Endothelial cell of umbilical vein (primary cell): ENCODE results near the gene WDR38. TPM values are rescaled to one million over a fixed set of nuclear protein-coding genes. Genes with fewer than 3 reads are reported as not detected.
A peak's percentile ranks its signal among the peaks of the same experiment; 100 is the strongest.

ENCODE experiments used
- BruUV-seq: library from RNA; stranded (reverse); fragments of 400-500 nt; replicated peaks from 2 replicates; lab custom pipeline; 2021; lab: Mats Ljungman, UMichigan
- CTCF ChIA-PET: fragments of 300-600, 350-600 bp; sonication (Branson Sonifier 250); formaldehyde crosslinking; loops from one replicate; lab custom pipeline; 2021; ENCODE audit warnings: antibody characterized with exemption, inconsistent platforms; lab: Charles Lee
- POLR2A ChIA-PET: fragments of 300-600, 350-600 bp; sonication (Branson Sonifier 250); formaldehyde crosslinking; loops from one replicate; lab custom pipeline; 2021; ENCODE audit warnings: antibody characterized with exemption, inconsistent platforms; lab: Charles Lee
- DNase-seq: peaks from one replicate; pipeline ENCODE4 v3.0.0-alpha.2; 2011; ENCODE audit warnings: low read depth, low spot score
- FAIRE-seq: peaks from 2 replicates; lab custom pipeline; 2011; peaks lifted over from hg19 to GRCh38; lab: Jason Lieb, UNC
- H2AFZ ChIP-seq: 2 replicates; pipeline ENCODE4 v1.6.0; 2012; ENCODE audit warnings: low read depth, low read length, control low read depth, inconsistent platforms
- H3K27ac ChIP-seq: 2 replicates; pipeline ENCODE4 v1.5.1; 2011; ENCODE audit warnings: low read depth, mild to moderate bottlenecking, control low read depth, low read length, moderate library complexity; ENCODE audit not compliant: insufficient read depth
- H3K27me3 ChIP-seq, 2 experiments: 2 replicates each; pipeline versions ENCODE4 v1.6.0 to v1.6.1; 2011; ENCODE audit warnings: low read length in 2 of 2, mixed read lengths in 1 of 2; ENCODE audit not compliant: control insufficient read depth in 2 of 2, insufficient read depth in 2 of 2
- H3K36me3 ChIP-seq, 2 experiments: 2 replicates in 1 of 2; 3 replicates in 1 of 2; pipeline ENCODE4 v1.5.1; 2011; ENCODE audit warnings: low read length in 2 of 2, mild to moderate bottlenecking in 1 of 2, moderate library complexity in 1 of 2; ENCODE audit not compliant: control insufficient read depth in 2 of 2, insufficient read depth in 2 of 2; ENCODE audit errors: extremely low read depth in 1 of 2
- H3K4me1 ChIP-seq: 3 replicates; pipeline ENCODE4 v1.5.1; 2011; ENCODE audit warnings: mild to moderate bottlenecking, low read length; ENCODE audit not compliant: control insufficient read depth, insufficient read depth; ENCODE audit errors: extremely low read depth
- H3K4me2 ChIP-seq: 2 replicates; pipeline ENCODE4 v1.6.1; 2011; ENCODE audit warnings: low read length, control low read depth, mixed read lengths; ENCODE audit not compliant: insufficient read depth
- H3K4me3 ChIP-seq, 3 experiments: fragments of 200-600 bp in 1 of 3; sonication (generic), shearing (Covaris generic) in 1 of 3; replicated peaks in 1 of 3; 2 replicates each; pipeline ENCODE4 v1.5.1; 2011 to 2016; ENCODE audit warnings: control low read depth in 3 of 3, low read length in 3 of 3, mild to moderate bottlenecking in 2 of 3, inconsistent platforms in 1 of 3, low read depth in 1 of 3, moderate library complexity in 1 of 3; ENCODE audit not compliant: insufficient read depth in 1 of 3
- H3K79me2 ChIP-seq: 2 replicates; pipeline ENCODE4 v1.6.0; 2012; ENCODE audit warnings: low read length, inconsistent platforms; ENCODE audit not compliant: control insufficient read depth, insufficient read depth
- H3K9ac ChIP-seq: replicated peaks from 2 replicates; pipeline ENCODE3; 2011; ENCODE audit warnings: low read length, control low read depth; ENCODE audit not compliant: insufficient read depth; ENCODE audit errors: extremely low read depth
- H3K9me1 ChIP-seq: replicated peaks from 3 replicates; pipeline ENCODE4 v1.6.0; 2011; ENCODE audit warnings: mild to moderate bottlenecking, low read length; ENCODE audit not compliant: control insufficient read depth, insufficient read depth; ENCODE audit errors: extremely low read depth
- H3K9me3 ChIP-seq: replicated peaks from 2 replicates; pipeline ENCODE4 v1.5.1; 2012; ENCODE audit warnings: low read length, inconsistent platforms; ENCODE audit not compliant: control insufficient read depth, insufficient read depth
- H4K20me1 ChIP-seq: replicated peaks from 2 replicates; pipeline ENCODE3; 2011; ENCODE audit warnings: mild to moderate bottlenecking, low read length; ENCODE audit not compliant: control insufficient read depth, insufficient read depth; ENCODE audit errors: extremely low read depth
- CTCF ChIP-seq, 2 donors: IDR thresholded peaks; 1 replicate in 1 of 2; 2 replicates in 1 of 2; pipeline ENCODE4 v1.5.1; 2011; ENCODE audit warnings: low read length in 2 of 2, mild to moderate bottlenecking in 2 of 2, moderate library complexity in 2 of 2, control low read depth in 1 of 2, inconsistent platforms in 1 of 2, low read depth in 1 of 2; ENCODE audit not compliant: insufficient read depth in 1 of 2; ENCODE audit errors: extremely low read depth in 1 of 2
- JUN ChIP-seq: IDR thresholded peaks from 2 replicates; pipeline ENCODE4 v1.6.1; 2011; ENCODE audit warnings: borderline replicate concordance, low read depth; ENCODE audit not compliant: insufficient read length, insufficient read depth
- MYC ChIP-seq: IDR thresholded peaks from one replicate; pipeline ENCODE4 v1.6.1; 2011; ENCODE audit warnings: mild to moderate bottlenecking, low read depth, low read length
- POLR2A ChIP-seq: IDR thresholded peaks from 2 replicates; pipeline ENCODE4 v1.6.1; 2012; ENCODE audit warnings: low read depth, mild to moderate bottlenecking, control low read depth, low read length
- dilution Hi-C: fragments of 300-500 bp; cut with MboI; formaldehyde crosslinking; loops from one replicate; pipeline ENCODE4 v1.15.0; 2019; ENCODE audit warnings: low sequenced_read_pairs; ENCODE audit not compliant: extremely low pct_ligation_motif_present
- intact Hi-C: fragments of 100-400 bp; cut with micrococcal nuclease; formaldehyde crosslinking; loops from one replicate; pipeline ENCODE4 v1.10.0; 2022
- polyA plus RNA-seq, 4 experiments: library from polyadenylated mRNA; depleted of rRNA in 3 of 4; stranded (reverse) in 3 of 4; unstranded in 1 of 4; fragments of >200 nt; gene quantifications; 2 replicates each; pipeline versions ENCODE4 v1.2.1 to v1.2.3, GENCODE V29; 2011 to 2012; ENCODE audit warnings: missing spikeins in 1 of 4
- total RNA-seq: library from RNA; stranded (reverse); gene quantifications from 2 replicates; pipeline ENCODE4 v1.2.3, GENCODE V29; 2021

Gene WDR38
- total and polyA plus RNA-seq, 2 donors (not counting 3 experiments of a cell fraction or from before 2014, with no cell fraction given), result not detected

GRCh38 chr9:124860582-124861341, 7.5 kb downstream of the WDR38 start:
- DNase-seq (peak; percentile 31), FAIRE-seq (peak; percentile 49)
- Histone ChIP-seq H3K4me2 (peak overlapping the region; percentile 99), H3K4me1 (peaks cover 22% of the 10 kb centered on the region), H3K4me3 (peak overlapping the region; percentile 64 to 66 (median 64)), H4K20me1 (peaks cover 8% of the 10 kb centered on the region), H3K27me3 (no peaks in the 10 kb centered on the region), H3K36me3 (peaks cover 18 to 39% of the 10 kb centered on the region in 2 experiments), H3K9me1 (no peaks in the 10 kb centered on the region), H3K27ac (no peak overlapping the region), H3K9ac (peak overlapping the region; percentile 82), H2AFZ (no peak overlapping the region), H3K9me3 (no peaks in the 10 kb centered on the region), H3K79me2 (peaks cover 34% of the 10 kb centered on the region)
- dilution Hi-C loops (no loop called here), intact Hi-C loops (loop anchor here (1.0 to 5.0 kb wide), 3 partner anchors 10 to 382 kb away; partner anchors contain the start of gene HSPA5)
- BruUV-seq, result no TSS peak
- ChIA-PET POLR2A (interaction anchor here (0.5 to 1.8 kb wide), 6 partner anchors 7 to 381 kb away, joined by 3 to 5 read pairs (median 3); partner anchors contain the start of genes HSPA5, NR6A1 and WDR38), CTCF (interaction anchor here (1.1 to 4.1 kb wide), 5 partner anchors 8 to 282 kb away, joined by 4 to 35 read pairs (median 8); partner anchors contain the start of genes NR6A1, SCAI and WDR38)
- TF ChIP-seq JUN (no peak), POLR2A (peak; percentile 44), MYC (no peak), CTCF (IDR thresholded peaks at IDR 0.05; ENCODE audit: extremely low read depth in 1 of 2, insufficient read depth in 1 of 2, low read depth in 1 of 2, low read length in 2 of 2) (no peak)
